ENCODE data around the gene NOTUM.

- no peak for TF ChIP-seq CTCF (IDR thresholded peaks at IDR 0.05 in 4 of 5, conservative IDR thresholded peaks at IDR 0.05 in 1 of 5)
- no peak for TF ChIP-seq POLR2A (IDR thresholded peaks at IDR 0.05)
Measured at GRCh38 chr17:81911969-81912368, 49.0 kb downstream of the NOTUM start.

Measured in gastrocnemius medialis (tissue), 4 donors.